DOHH2 (cell line): Measurements from ENCODE around the gene AFG3L2.

Experiments
- CTCF ChIP-seq: fragments of 200-600 bp; sonication (generic); IDR thresholded peaks from one replicate; pipeline ENCODE4 v1.5.1; 2014; ENCODE audit warnings: antibody characterized with exemption, mild to moderate bottlenecking, low read depth, low read length; ENCODE audit not compliant: poor library complexity, severe bottlenecking
- EZH2phosphoT487 ChIP-seq: fragments of 200-600 bp; sonication (generic); IDR thresholded peaks from 2 replicates; pipeline ENCODE4 v1.6.1; 2017; ENCODE audit warnings: borderline replicate concordance, mild to moderate bottlenecking, antibody characterized with exemption, low read length, moderate library complexity, mixed read lengths

GRCh38 chr18:12374401-12374800, 2.6 kb downstream of the AFG3L2 start:
- TF ChIP-seq CTCF (no peak), EZH2phosphoT487 (no peak)
